NCI-H1694 treated with DMSO at 0.1 percent for 48 hours (cell line): Measurements from ENCODE around the gene USP13.
"Not testable (repeated sequence)": the region's sequence is repeated elsewhere in the genome, so short reads cannot be mapped to it uniquely, and the experiment has no call there.

Source experiments
- DNase-seq: peaks from one replicate; lab custom pipeline; 2025; lab: John Stamatoyannopoulos, UW

Gene USP13, protein sequence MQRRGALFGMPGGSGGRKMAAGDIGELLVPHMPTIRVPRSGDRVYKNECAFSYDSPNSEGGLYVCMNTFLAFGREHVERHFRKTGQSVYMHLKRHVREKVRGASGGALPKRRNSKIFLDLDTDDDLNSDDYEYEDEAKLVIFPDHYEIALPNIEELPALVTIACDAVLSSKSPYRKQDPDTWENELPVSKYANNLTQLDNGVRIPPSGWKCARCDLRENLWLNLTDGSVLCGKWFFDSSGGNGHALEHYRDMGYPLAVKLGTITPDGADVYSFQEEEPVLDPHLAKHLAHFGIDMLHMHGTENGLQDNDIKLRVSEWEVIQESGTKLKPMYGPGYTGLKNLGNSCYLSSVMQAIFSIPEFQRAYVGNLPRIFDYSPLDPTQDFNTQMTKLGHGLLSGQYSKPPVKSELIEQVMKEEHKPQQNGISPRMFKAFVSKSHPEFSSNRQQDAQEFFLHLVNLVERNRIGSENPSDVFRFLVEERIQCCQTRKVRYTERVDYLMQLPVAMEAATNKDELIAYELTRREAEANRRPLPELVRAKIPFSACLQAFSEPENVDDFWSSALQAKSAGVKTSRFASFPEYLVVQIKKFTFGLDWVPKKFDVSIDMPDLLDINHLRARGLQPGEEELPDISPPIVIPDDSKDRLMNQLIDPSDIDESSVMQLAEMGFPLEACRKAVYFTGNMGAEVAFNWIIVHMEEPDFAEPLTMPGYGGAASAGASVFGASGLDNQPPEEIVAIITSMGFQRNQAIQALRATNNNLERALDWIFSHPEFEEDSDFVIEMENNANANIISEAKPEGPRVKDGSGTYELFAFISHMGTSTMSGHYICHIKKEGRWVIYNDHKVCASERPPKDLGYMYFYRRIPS

DNA sequence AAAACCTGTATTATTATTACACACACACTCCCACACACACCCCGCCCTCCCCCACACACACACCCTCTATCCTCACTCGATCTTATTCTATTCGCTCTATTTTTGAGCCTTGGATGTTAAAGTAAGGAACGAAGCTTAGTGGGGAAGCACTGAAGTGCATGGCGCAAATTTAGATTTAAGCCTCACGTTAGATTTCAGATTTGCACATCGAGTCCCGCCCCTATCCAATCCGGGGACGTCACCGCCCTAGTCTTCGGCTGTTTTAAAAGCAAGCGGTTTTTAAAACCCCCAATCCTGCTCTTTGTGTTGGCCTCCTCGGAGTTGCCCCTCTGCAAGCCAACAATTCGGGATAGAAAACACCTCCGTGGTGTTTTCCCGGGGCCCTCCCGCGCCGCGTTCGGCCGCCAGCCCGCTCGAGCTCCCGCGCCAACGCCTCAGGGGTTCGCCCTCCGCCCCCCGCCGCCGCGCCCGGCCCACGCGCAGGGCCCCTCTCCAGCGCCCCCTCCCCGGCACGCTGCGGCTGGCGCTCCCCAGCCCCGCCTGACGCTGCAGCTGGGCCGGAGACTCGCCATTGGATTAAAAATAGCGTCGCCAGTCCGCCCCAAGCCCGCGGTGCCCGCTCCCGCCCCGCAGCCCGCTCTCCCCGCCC is at the start of gene USP13:
Gene USP13 (plus strand): TSS at position 594 of the 649 bp plus-strand sequence. CDS start 186 bp downstream, outside the sequence.
- peak; percentile 86 for DNase-seq

DNA sequence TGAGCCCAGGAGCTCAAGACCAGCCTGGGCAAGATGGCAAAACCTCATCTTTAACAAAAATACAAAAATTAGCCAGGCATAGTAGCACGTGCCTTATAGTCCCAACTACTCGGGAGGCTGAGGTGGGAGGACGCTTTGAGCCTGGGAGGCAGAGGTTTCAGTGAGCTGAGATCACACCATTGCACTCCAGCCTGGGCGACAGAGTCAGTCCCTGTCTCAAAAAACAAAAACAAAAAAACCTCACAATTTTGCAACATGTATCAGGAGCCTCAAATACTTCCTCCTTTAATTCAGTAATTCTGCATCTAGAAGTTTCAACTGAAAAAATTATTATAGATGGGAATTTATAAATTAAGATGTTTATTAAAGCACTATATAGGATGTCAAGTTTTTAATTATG is 49.5 kb upstream of the USP13 start:
- DNase-seq = no peak

DNA sequence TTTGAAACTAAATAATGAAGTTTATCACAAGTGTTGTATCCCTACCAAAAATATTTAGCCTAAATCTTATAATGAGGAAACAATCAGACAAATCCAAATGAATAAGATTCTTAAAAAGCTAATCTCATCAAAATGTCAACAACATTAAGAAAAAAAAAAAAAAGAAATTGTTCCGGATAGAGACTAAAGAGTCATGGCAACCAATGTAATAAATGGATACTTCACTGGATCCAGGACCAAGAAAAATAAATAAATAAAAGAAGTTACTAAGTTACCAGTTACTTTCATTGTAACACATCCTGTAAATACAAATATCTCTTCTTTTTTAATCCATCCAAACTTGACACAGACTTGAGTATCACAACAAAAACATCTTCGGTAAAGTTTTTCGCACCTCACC is 49.0 kb upstream of the USP13 start:
- no peak for DNase-seq

DNA sequence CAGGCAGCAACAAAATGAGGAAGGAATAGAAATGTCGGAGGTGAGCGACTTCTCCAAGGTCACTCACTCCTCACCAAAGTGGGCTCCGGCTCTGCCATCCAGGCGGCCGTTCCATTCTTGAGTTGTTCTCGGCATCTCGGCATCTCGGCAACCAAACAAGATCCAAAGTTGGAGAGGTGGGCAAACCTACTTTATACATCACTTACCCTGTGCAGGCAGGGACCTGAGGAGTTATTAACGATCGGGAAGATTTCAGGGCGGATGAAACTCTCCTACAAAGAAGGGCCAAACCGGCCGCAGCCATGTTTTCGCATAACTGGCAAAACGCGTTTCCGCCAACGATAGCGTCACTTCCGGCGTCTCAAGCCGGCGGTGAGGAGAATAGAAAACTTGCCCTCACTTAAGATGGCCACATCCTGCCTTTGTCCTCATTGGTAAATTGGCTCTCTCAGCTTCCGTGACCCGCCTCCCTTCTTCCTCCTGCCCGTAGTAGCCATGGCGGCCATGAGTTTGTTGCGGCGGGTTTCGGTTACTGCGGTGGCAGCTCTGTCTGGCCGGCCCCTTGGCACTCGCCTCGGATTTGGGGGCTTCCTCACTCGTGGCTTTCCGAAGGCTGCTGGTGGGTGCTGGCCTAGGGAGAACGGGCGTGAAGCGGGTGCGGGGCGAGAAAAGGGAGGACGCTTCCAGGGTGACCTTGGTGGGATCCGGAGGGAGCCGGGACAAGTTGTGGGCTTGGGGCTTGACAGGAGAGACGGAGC is 48.3 kb upstream of the USP13 start, which contains the start of the genes MRPL47 and NDUFB5:
Gene MRPL47 (minus strand): TSS at position 318 of the 758 bp plus-strand sequence. CDS start 14 bp downstream, at position 304.
Gene NDUFB5 (plus strand): TSS at position 474 of the 758 bp plus-strand sequence. CDS start 22 bp downstream, at position 496.
- DNase-seq = peak; percentile 98

DNA sequence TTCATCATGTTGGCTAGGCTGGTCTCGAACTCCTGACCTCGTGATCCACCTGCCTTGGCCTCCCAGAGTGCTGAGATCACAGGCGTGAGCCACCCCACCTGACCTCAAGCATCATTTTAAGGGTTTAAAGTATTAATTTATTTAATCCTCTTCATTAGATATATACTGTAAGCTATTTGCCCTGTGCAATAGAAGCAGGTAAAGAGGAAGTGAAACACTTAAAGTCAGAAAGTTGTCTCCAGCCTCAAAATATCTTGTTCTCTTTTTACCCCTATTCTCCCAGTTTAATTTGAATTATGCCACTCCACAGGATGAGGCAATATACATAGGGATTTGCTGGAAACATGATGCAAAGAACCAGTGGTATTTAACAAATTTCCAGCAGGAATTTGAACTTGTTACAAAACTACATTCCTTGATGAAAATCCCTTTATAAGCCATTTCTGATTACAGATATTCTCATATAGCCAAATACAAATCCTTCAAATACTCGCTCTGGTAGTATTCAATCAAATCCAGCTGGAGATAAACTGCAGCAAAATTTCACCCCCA is 46.2 kb upstream of the USP13 start:
- DNase-seq = no peak

DNA sequence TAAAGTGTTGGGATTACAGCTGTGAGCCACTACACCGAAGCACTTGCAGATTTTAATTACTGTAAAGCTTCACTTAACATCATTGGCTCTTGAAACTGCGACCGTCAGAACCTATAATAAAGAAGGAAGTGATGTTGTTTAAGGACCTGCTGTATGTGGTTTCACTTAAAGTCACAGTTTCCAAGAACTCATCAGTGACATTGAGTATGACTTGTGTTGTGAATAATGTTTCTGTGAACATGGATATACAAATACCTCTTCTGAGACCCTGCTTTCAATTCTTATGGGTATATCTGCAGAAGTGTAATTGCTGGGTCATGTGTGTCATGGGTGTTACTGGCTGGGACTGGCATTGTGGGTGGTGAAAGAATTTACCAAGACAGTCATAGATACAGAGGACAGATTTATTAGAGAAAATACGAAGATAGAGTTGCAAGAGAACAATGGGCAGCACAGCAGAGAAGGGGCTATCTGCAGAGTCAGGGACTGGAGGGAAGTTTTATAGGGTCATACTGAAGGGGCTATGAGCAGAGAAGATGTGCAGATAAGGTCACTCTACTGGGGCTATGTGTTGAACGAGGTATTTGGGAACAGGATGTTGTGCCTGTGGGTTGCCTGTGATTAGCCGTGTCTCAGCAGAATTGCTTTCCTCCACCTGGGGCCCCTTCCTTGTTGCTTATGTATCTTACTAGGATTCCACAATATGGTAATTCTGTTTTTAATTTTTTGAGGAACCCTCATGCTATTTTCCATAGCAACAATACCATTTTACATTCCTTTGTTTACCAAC is 43.7 kb upstream of the USP13 start:
- no peak for DNase-seq

DNA sequence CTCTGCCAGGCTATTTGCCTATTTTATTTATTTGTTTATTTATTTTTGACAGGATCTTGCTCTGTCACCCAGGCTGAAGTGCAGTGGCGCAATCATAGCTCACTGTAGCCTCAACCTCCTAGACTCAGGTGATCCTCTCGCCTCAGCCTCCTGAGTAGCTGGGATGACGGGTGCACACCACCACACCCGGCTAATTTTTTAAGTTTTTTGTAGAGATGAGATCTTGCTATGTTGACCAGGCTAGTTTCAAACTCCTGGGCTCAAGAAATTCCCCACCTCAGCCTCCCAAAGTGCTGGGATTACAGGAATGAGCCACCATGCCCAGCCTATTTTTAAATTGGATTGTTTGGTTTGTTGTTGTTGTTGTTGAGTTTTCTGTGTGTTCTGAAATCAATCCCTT is 42.8 kb upstream of the USP13 start:
- DNase-seq = no peak

DNA sequence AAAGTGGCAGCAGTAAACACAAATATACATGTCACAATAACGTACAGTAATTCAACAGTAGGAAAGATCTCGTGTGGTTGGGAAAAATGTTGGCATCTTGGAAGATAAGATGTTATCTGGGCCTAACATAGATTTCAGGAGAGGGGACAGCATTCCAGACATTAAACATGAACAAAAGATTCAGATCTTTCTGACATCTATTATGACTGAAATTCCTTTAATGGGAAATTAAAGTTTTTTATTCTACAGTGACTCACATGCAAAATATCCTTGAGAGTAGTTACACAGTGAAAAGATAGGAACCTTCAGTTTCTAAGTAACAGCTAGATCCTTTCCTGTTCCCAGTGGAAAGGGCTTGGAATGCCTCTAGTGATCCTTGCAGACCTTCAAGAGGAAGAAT is 39.0 kb upstream of the USP13 start:
- DNase-seq = no peak

DNA sequence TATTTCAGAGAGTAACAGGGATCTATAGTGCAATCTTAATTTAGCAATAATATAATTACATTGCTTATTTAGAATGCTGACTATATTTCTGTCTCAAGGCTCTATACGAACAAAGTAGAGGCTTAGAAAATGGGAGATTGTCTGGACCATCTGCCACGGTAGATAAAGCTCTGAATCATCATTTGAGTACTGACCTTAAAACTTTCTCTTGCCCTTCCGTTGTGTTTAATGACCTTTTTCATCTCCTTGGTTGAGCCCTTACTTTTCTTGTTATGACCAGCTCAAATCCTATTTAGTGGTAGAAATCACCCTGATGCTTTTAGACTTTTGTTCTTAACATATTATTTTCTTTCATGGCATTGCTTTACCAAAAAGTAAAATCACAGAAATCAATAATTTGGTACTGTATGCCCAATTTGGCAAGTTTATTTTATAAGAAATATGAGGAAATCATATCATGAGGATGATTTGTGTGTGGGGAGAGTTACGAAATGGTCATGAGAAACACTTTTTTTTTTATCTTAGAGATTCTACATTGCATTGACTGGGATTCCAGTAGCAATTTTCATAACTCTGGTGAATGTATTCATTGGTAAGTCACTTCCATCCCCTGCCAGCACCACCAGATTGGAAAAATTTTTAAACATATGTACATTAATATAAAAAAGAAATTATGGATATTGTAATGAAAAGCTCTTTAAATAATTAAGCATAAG is 37.2 kb upstream of the USP13 start:
- no peak for DNase-seq

DNA sequence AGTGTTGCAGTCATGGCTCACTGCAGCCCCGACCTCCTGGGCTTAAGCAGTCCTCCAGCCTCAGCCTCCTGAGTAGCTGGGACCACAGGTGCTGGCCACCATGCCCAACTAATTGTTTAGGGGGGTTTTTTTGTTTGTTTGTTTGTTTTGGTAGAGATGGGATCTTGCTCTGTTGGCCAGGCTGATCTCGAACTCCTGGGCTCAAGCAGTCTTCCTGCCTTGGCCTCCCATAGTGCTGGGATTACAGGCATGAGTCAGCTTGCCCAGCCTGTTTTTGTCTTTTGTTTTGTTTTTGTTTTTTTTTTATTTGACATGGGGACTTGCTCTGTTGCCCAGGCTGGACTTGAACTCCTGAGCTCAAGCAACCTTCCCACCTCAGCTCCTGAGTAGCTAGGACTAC is 30.8 kb upstream of the USP13 start:
- DNase-seq = no peak

DNA sequence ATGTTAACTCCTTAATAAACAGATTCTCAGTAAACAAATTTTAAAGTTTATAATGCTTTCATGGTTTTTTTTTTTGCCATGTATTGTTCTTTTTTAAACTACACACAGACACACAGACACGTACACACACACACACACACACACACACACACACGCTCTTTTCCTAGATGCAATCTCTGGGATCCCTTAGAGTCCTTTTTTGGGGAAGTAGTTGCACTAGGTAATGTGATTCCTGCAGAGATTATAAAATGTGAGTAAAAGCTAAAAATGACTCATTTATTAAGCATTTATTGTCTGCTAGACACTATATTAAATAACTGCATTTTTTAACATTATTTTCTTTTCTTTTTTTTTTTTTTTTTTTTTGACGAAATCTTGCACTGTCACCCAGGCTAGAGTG is 28.4 kb upstream of the USP13 start:
- no peak for DNase-seq

DNA sequence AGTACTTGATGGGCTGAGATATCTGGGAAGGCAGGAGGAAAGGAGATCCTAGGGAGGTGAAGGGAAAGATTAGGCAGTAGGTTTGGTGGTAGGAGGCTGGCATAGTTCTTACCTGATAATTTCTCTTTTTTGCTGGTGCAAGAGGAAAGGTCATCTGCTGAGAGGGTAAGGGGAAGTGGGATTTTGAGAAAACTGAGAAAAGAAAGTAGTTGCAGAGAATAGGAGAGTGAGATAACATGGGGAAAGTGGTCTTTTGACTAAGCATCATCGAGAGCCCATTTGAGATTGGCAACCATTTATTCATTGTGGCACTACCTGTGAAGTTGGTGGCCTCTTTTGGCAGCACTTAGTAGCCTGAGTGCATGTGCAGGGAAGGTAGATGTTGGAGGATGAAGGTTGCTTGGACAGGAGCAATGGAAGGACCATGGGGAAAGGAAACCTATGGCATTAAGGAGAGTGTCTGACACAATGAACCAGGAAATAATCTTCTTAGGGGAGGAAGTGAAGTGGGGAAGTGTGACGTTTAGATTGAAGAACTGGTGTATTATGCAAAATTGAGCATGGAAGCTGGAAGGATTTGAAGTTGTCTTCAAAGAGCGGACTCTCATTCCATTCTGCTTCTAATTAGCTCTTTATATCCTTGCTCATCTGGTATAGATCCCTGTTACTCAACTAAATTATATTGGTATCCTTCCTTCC is 21.9 kb upstream of the USP13 start:
- no peak for DNase-seq

DNA sequence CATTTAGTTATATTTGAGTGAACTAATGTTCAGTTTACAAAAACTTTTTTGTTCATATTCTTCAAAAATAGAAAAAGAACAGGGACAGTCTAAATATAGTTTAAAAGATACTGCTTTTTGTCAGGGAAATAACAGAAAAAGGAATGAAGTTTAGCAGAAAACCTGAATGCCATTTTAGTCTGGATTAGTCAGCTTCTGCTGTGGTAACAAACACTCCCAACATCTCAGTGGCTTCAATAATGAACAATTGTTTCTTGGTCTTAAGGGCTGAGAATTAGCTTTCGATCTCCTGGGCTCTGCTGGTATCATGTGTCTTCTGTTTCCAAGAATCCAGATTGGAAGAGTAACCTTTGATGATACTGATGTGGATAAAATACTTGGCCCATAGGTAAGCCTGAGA is 12.4 kb upstream of the USP13 start:
- DNase-seq = no peak

DNA sequence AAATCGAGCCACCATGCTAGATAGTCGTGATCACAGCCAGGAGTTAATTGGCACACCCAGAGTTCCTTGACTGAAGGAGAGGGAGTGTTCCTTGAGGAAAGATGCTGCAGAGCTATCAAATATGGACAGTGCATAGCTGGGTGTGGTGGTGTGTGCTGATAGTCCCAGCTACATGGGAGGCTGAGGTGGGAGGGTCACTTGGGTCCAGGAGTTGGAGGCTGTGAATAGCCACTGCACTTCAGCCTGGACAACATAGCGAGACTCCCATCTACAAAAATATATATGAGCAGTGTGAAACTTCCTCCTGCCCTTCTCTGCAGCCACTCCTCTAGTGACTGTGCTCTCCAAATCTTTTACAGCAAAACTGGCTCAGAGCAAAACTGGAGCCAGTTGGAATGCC is 10.0 kb upstream of the USP13 start:
- DNase-seq = no peak

DNA sequence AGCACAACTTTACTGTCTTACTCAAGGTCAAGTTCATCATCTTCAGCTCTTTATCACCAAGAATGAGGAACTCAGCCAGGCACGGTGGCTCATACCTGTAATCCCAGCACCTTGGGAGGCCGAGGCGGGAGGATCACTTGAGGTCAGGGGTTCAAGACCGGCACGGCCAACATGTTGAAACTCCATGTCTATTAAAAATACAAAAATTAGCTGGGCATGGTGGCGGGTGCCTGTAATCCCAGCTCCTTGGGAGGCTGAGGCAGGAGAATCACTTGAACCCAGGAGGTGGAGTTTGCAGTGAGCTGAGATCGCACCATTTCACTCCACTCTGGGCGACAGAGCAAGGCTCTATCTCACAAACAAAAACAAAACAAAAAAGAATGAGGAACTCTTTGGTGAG is 9.0 kb upstream of the USP13 start:
- not testable (repeated sequence) for DNase-seq

DNA sequence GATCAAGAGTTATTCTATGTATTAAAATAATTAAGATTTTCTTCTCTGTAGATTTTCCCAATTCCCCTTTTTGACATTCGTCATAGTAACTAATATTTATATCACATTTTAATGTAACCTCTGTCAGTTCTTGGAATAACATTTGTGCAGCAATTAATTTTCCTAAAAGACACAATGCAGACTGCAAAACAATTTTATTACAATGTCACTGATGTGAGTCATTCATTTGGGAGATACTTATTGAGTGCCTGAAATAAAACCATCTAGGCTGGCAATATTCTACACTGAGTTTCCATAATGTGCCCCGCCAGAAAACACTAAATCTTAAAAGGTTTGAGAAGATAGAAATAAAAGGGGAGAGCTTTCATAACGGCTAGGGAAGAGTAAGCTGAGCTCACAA is 6.7 kb upstream of the USP13 start:
- DNase-seq = no peak

DNA sequence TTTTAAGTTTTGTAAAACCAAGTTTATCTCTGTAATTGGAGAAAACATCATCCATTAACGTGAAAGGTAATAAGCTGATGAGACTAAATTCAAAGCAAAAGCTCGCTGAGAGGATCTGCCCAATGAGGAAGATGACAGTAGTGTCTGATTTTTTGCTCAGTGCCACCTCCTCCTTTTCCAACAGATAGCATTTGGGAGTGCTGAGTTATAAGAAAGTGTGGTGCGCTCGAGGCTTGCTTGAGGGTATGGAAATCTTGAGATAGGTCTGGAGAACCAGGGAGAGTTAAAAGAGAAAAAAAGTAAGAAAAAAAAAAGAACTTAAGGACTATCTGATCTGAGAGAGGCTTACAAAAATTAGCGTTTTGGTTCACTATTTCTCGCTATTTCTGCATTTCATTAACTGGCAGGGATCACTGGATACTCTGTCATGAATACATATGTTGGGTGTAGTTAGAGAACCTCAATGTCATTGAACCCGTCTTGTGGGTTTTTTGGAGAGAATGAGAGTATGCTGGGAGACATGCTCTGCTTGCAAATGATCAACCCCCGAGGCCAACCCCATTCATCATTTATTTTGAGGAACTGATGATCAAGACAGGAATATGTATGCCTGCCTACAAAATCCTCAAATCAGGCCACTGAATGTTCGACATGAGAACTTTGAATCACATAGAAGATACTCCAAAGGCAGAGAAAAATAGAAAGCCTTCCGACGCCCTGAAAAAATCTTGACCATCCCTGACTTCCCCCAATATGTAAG is 973 bp upstream of the USP13 start:
- DNase-seq = no peak

DNA sequence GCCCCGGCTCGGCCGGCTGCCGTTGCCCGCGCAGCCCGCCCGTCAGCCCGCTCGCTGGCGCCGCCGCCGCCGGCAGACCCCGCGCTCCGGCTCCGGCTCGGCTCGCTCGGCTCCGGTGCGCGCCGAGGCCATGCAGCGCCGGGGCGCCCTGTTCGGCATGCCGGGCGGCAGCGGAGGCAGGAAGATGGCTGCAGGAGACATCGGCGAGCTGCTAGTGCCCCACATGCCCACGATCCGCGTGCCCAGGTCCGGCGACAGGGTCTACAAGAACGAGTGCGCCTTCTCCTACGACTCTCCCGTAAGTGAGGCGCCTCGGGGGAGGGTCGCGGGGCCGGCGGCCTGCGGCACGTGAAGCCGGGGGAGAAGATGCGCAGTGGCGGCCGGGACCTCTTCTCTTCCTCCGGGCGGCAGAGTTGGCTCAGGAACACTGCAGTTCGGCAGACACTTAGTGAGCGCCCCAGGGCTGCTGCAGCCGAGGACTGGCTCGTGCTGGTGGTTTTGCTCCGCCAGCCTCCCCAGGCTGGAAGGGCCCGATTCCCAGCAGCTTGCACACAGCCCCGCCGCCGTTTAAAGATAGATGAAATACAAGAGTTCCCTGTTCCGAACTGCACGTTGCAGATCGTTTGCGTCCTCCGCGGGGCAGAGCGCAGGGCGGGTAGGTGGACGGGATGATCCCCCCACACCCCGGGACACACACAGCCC is 407 bp downstream of the USP13 start:
- peak; percentile 58 for DNase-seq
